ENCODE data around the gene GINS2. TPM values are rescaled to one million over a fixed set of nuclear protein-coding genes. Genes with fewer than 3 reads are reported as not detected.

Gene GINS2
- total and polyA plus RNA-seq, 8 donors: 0.37 to 1.9 (median 0.79) TPM

- no peak overlapping the region for H3K27ac ChIP-seq
- 78 to 84% methylated on average over 15 of the region's 15 CpGs for WGBS, 2 donors
- TF ChIP-seq, protein P1, sequence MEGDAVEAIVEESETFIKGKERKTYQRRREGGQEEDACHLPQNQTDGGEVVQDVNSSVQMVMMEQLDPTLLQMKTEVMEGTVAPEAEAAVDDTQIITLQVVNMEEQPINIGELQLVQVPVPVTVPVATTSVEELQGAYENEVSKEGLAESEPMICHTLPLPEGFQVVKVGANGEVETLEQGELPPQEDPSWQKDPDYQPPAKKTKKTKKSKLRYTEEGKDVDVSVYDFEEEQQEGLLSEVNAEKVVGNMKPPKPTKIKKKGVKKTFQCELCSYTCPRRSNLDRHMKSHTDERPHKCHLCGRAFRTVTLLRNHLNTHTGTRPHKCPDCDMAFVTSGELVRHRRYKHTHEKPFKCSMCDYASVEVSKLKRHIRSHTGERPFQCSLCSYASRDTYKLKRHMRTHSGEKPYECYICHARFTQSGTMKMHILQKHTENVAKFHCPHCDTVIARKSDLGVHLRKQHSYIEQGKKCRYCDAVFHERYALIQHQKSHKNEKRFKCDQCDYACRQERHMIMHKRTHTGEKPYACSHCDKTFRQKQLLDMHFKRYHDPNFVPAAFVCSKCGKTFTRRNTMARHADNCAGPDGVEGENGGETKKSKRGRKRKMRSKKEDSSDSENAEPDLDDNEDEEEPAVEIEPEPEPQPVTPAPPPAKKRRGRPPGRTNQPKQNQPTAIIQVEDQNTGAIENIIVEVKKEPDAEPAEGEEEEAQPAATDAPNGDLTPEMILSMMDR (IDR thresholded peaks at IDR 0.05): no peak
- H3K27me3 ChIP-seq: no peaks in the 10 kb centered on the region
- H3K4me1 ChIP-seq: peaks cover 24 to 54% (median 52%) of the 10 kb centered on the region in 3 donors
- H3K9me3 ChIP-seq: no peaks in the 10 kb centered on the region
- DNase-seq (no peak), FAIRE-seq (no peak), ATAC-seq (no peak)
- H3K36me3 ChIP-seq: no peaks in the 10 kb centered on the region
- intact Hi-C loops (cut with DNase I): no loop called here
- no peak overlapping the region for H3K4me3 ChIP-seq
Measured at GRCh38 chr16:85633438-85633743, 55.4 kb downstream of the GINS2 start.

- FAIRE-seq: no peak
- Histone ChIP-seq H3K27me3 (no peaks in the 10 kb centered on the region), H3K4me1 (peaks cover 19 to 54% (median 49%) of the 10 kb centered on the region in 3 donors), H3K27ac (no peak overlapping the region), H3K9me3 (no peaks in the 10 kb centered on the region), H3K36me3 (no peaks in the 10 kb centered on the region), H3K4me3 (no peak overlapping the region)
- WGBS, 2 donors: 77 to 80% methylated on average over 34 to 35 of the region's 35 CpGs
- intact Hi-C loops (cut with DNase I): no loop called here
- no peak for ATAC-seq
- TF ChIP-seq, protein P1 (IDR thresholded peaks at IDR 0.05): no peak
- DNase-seq: no peak
Measured at GRCh38 chr16:85632709-85633437, 55.9 kb downstream of the GINS2 start.

DNA sequence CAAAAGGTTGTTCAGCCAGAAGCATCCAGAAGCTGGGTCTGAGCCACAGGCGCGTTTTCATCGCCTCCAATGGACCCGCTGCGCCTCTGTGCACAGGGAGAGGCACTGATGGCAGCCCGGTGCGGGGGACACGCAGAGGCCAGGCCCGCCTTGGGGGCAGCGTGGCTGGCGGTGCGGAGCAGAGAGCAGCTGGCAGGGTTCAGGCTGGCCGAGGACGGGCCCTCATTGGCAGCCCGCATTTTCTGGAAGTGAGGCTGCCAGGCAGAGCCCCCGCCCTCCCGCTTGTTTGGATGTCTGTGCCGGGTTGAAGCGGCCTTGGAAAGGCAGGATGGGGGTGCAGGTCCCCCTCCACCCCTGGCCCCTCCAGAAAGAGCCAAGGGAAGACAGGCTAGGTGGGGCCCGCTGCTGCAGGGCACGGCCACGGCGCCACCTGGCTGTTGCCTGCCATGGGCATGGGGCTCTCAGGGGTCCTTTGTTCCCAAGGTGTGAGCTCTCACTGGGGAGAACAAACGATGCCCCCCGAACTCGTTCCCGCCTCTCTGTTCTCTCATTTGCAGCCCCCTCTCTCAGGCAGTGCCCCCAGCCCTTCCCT is 56.9 kb downstream of the GINS2 start:
- no peaks in the 10 kb centered on the region for H3K36me3 ChIP-seq
- ATAC-seq (peak in 3 of 4 donors; percentile 2 to 21 (median 5)), DNase-seq (no peak), FAIRE-seq (no peak)
- intact Hi-C loops (cut with DNase I): no loop called here
- no peak overlapping the region for H3K27ac ChIP-seq
- WGBS, 2 donors: 44 to 48% methylated on average over 27 of the region's 27 CpGs
- H3K9me3 ChIP-seq: no peaks in the 10 kb centered on the region
- no peak overlapping the region for H3K4me3 ChIP-seq
- no peaks in the 10 kb centered on the region for H3K27me3 ChIP-seq
- TF ChIP-seq, protein P1 (IDR thresholded peaks at IDR 0.05): no peak
- H3K4me1 ChIP-seq: peaks cover 24 to 54% (median 54%) of the 10 kb centered on the region in 3 donors

- Histone ChIP-seq H3K36me3 (no peaks in the 10 kb centered on the region), H3K27me3 (no peaks in the 10 kb centered on the region), H3K4me3 (no peak overlapping the region), H3K4me1 (peaks cover 30 to 60% (median 55%) of the 10 kb centered on the region in 3 donors), H3K9me3 (no peaks in the 10 kb centered on the region), H3K27ac (no peak overlapping the region)
- WGBS, 2 donors: 79 to 82% methylated on average over 11 of the region's 11 CpGs
- ATAC-seq (no peak), DNase-seq (no peak), FAIRE-seq (no peak)
- TF ChIP-seq, protein P1 (IDR thresholded peaks at IDR 0.05): no peak
- intact Hi-C loops (cut with DNase I): no loop called here
Measured at GRCh38 chr16:85631230-85631629, 57.5 kb downstream of the GINS2 start.

- TF ChIP-seq, protein P1 (IDR thresholded peaks at IDR 0.05): no peak
- FAIRE-seq (no peak), DNase-seq (no peak), ATAC-seq (no peak)
- no peak overlapping the region for H3K27ac ChIP-seq
- WGBS, 2 donors: 96 to 98% methylated on average over 5 of the region's 5 CpGs
- H3K4me3 ChIP-seq: no peak overlapping the region
- H3K36me3 ChIP-seq: no peaks in the 10 kb centered on the region
- peaks cover 36 to 61% (median 54%) of the 10 kb centered on the region in 3 donors for H3K4me1 ChIP-seq
- no peaks in the 10 kb centered on the region for H3K27me3 ChIP-seq
- H3K9me3 ChIP-seq: no peaks in the 10 kb centered on the region
- intact Hi-C loops (cut with DNase I): no loop called here
Measured at GRCh38 chr16:85629853-85630252, 58.9 kb downstream of the GINS2 start.

Measured in pancreas (tissue), 10 donors.